ENCODE results near the gene TIMD4.

GRCh38 chr5:156896546-156896945 is 66.5 kb downstream of the TIMD4 start:
- TF ChIP-seq CTCF (IDR thresholded peaks at IDR 0.05): no peak
- TF ChIP-seq EZH2 (IDR thresholded peaks at IDR 0.05; ENCODE audit: borderline replicate concordance, insufficient read depth, low read depth, low read length, poor library complexity, severe bottlenecking): no peak
